A673 (cell line): ENCODE results near the gene SLMAP. TPM values are rescaled to one million over a fixed set of nuclear protein-coding genes. Genes with fewer than 3 reads are reported as not detected.
"Not testable (repeated sequence)": the region's sequence is repeated elsewhere in the genome, so short reads cannot be mapped to it uniquely, and the experiment has no call there.

Experiments
- BruUV-seq: library from RNA; stranded (reverse); fragments of 400-500 nt; replicated peaks from 2 replicates; lab custom pipeline; 2021; lab: Mats Ljungman, UMichigan
- CTCF ChIA-PET: fragments of 300-600 bp; sonication (Branson Sonifier 250); formaldehyde crosslinking; loops from one replicate; lab custom pipeline; 2022; ENCODE audit warnings: antibody characterized with exemption; lab: Charles Lee
- POLR2A ChIA-PET: fragments of 300-600 bp; sonication (Branson Sonifier 250); formaldehyde crosslinking; loops from one replicate; lab custom pipeline; 2022; ENCODE audit warnings: antibody characterized with exemption; ENCODE audit not compliant: low non-redundant PET; lab: Charles Lee
- DNase-seq: peaks from one replicate; pipeline ENCODE4 v3.0.0-alpha.2; 2015; ENCODE audit warnings: low spot score
- H3K27ac ChIP-seq: fragments of 200-600 bp; sonication (generic); 2 replicates; pipeline ENCODE4 v1.5.1; 2016; ENCODE audit warnings: mixed run types, low read depth, mild to moderate bottlenecking, mixed read lengths, antibody characterized with exemption, low read length; ENCODE audit not compliant: poor library complexity, severe bottlenecking
- H3K27me3 ChIP-seq: fragments of 200-600 bp; sonication (generic); replicated peaks from 2 replicates; pipeline ENCODE4 v1.6.1; 2017; ENCODE audit warnings: mixed run types, low read depth, mild to moderate bottlenecking, mixed read lengths, antibody characterized with exemption, low read length; ENCODE audit not compliant: insufficient read depth, poor library complexity
- H3K36me3 ChIP-seq: fragments of 200-600 bp; sonication (generic); 2 replicates; pipeline ENCODE4 v1.6.1; 2016; ENCODE audit warnings: mixed run types, mild to moderate bottlenecking, mixed read lengths, antibody characterized with exemption, low read length; ENCODE audit not compliant: insufficient read depth, poor library complexity, severe bottlenecking
- H3K4me1 ChIP-seq: fragments of 200-600 bp; sonication (generic); 2 replicates; pipeline ENCODE4 v1.6.1; 2017; ENCODE audit warnings: mixed run types, mild to moderate bottlenecking, mixed read lengths, antibody characterized with exemption, low read length; ENCODE audit not compliant: insufficient read depth, poor library complexity, severe bottlenecking
- H3K4me3 ChIP-seq: fragments of 200-600 bp; sonication (generic); 2 replicates; pipeline ENCODE4 v1.5.1; 2016; ENCODE audit warnings: low read depth, mixed run types, mild to moderate bottlenecking, mixed read lengths, low read length; ENCODE audit not compliant: poor library complexity, severe bottlenecking
- H3K9me3 ChIP-seq: fragments of 200-600 bp; sonication (generic); 2 replicates; pipeline ENCODE4 v1.6.1; 2016; ENCODE audit warnings: mixed run types, low read depth, mild to moderate bottlenecking, mixed read lengths, antibody characterized with exemption, low read length; ENCODE audit not compliant: poor library complexity, severe bottlenecking
- EZH2 ChIP-seq: fragments of 200-600 bp; sonication (generic); IDR thresholded peaks from 2 replicates; pipeline ENCODE4 v1.6.1; 2017; ENCODE audit warnings: borderline replicate concordance, low read depth, mild to moderate bottlenecking, mixed read lengths, antibody characterized with exemption, low read length; ENCODE audit not compliant: poor library complexity, severe bottlenecking
- intact Hi-C: fragments of 100-400 bp; cut with micrococcal nuclease; formaldehyde crosslinking; loops from one replicate; pipeline ENCODE4 v1.10.0; 2022; ENCODE audit not compliant: unreplicated experiment
- total RNA-seq: library from RNA; stranded (reverse); gene quantifications from 2 replicates; pipeline ENCODE4 v1.2.3, GENCODE V29; 2021
- TF ChIP-seq, protein P1 (sequence below): fragments of 300-800, 200-600 bp; sonication (generic); conservative IDR thresholded peaks from 2 replicates; pipeline ENCODE4 v1.5.1; 2017; ENCODE audit warnings: low read depth, mild to moderate bottlenecking, antibody characterized with exemption, low read length, moderate library complexity, mixed read lengths

SLMAP gene
- total RNA-seq, 1 experiment from 2014 or later, result 32.4 TPM

GRCh38 chr3:57876632-57877031, 120.5 kb downstream of the SLMAP start:
- no TSS peak for BruUV-seq
- Histone ChIP-seq H3K9me3 (no peaks in the 10 kb centered on the region), H3K27ac (no peak overlapping the region), H3K27me3 (no peaks in the 10 kb centered on the region), H3K36me3 (no peaks in the 10 kb centered on the region), H3K4me3 (no peak overlapping the region), H3K4me1 (no peaks in the 10 kb centered on the region)
- ChIA-PET POLR2A (no interaction called here), CTCF (no interaction called here)
- no peak for DNase-seq
- TF ChIP-seq, protein P1, sequence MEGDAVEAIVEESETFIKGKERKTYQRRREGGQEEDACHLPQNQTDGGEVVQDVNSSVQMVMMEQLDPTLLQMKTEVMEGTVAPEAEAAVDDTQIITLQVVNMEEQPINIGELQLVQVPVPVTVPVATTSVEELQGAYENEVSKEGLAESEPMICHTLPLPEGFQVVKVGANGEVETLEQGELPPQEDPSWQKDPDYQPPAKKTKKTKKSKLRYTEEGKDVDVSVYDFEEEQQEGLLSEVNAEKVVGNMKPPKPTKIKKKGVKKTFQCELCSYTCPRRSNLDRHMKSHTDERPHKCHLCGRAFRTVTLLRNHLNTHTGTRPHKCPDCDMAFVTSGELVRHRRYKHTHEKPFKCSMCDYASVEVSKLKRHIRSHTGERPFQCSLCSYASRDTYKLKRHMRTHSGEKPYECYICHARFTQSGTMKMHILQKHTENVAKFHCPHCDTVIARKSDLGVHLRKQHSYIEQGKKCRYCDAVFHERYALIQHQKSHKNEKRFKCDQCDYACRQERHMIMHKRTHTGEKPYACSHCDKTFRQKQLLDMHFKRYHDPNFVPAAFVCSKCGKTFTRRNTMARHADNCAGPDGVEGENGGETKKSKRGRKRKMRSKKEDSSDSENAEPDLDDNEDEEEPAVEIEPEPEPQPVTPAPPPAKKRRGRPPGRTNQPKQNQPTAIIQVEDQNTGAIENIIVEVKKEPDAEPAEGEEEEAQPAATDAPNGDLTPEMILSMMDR, result no peak
- no peak for TF ChIP-seq EZH2
- intact Hi-C loops, result no loop called here

DNA sequence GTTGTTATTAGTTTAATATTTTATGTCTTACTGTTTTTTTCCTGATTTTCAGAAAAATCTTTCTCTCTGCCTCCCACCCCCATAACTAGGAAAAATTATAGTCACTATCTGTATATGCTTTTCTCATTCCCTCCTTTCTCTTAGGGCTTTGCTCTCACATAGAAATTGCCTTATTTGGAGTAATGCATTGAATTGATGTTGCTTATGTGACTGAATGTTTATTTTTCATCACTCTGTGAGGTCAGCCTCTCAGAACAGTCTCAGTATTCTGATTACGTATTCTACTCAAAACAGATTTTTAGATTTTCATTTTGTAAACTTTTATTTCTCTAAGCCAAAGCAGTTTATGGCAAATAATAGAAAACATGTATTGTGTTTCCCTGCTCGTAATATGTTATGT, 121.0 kb downstream of the SLMAP start:
- no peak for DNase-seq
- ChIA-PET POLR2A (no interaction called here), CTCF (no interaction called here)
- H3K27me3 ChIP-seq, result no peaks in the 10 kb centered on the region
- no peaks in the 10 kb centered on the region for H3K36me3 ChIP-seq
- no peak overlapping the region for H3K4me3 ChIP-seq
- no peaks in the 10 kb centered on the region for H3K4me1 ChIP-seq
- TF ChIP-seq, protein P1, result no peak
- no peak for TF ChIP-seq EZH2
- no TSS peak for BruUV-seq
- no peak overlapping the region for H3K27ac ChIP-seq
- intact Hi-C loops, result no loop called here
- H3K9me3 ChIP-seq, result no peaks in the 10 kb centered on the region

DNA sequence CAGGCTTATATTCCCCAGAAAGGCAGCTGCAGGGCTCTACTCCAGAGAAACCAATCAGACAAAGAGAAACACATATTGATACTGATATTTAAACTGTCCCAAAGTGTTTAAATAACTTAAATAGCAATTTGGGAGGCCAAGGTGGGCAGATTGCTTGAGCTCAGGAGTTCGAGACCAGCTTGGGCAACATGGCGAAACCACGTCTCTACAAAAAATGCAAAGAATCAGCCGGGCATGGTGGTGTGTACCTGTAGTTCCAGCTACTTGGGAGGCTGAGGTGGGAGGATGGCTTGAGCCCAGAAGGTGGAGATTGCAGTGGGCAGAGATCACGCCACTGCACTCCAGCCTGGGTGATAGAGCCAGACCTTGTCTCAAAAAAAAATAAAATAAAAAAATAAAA, 128.3 kb downstream of the SLMAP start:
- H3K36me3 ChIP-seq, H3K27ac ChIP-seq, H3K27me3 ChIP-seq, H3K9me3 ChIP-seq, H3K4me3 ChIP-seq, H3K4me1 ChIP-seq, BruUV-seq, DNase-seq, intact Hi-C loops, CTCF ChIA-PET, POLR2A ChIA-PET: not testable (repeated sequence)

GRCh38 chr3:57889807-57890206, 133.7 kb downstream of the SLMAP start:
- ChIA-PET POLR2A (interaction anchor here (0.6 kb wide), 1 partner anchor 254 kb away, joined by 3 read pairs; no protein-coding TSS in a partner anchor), CTCF (no interaction called here)
- H3K4me1 ChIP-seq, result no peaks in the 10 kb centered on the region
- H3K4me3 ChIP-seq, result no peak overlapping the region
- DNase-seq, result no peak
- intact Hi-C loops, result no loop called here
- H3K27me3 ChIP-seq, result no peaks in the 10 kb centered on the region
- no peaks in the 10 kb centered on the region for H3K9me3 ChIP-seq
- no peaks in the 10 kb centered on the region for H3K36me3 ChIP-seq
- TF ChIP-seq, protein P1, result no peak
- TF ChIP-seq EZH2, result no peak
- no TSS peak for BruUV-seq
- H3K27ac ChIP-seq, result no peak overlapping the region
